Left forelimb (tissue), 1 donor: Measurements from ENCODE around the gene TRA2B.
A peak's percentile ranks its signal among the peaks of the same experiment; 100 is the strongest.

Experiments used
- DNase-seq: peaks from one replicate; pipeline ENCODE4 v3.0.0-alpha.2; 2018; ENCODE audit warnings: low spot score

The TRA2B gene

GRCh38 chr3:185950728-185951127 is 12.9 kb upstream of the TRA2B start:
- no peak for DNase-seq

DNA sequence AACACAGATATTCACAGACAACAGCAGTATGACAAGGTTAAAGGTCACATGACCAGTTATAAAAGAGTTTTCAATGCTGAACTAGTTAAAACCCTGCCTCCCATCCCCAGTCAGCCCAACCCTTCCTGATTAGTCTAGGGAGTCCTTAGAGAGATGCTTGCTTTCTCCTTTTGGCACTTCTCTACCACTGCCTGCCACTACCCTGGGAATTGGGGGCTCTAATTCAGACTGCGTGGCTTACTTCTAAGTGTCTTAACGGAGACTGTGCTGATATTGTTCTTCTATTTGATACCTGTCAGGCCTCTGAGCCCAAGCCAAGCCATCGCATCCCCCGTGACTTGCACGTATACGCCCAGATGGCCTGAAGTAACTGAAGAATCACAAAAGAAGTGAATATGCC is 11.7 kb upstream of the TRA2B start:
- no peak for DNase-seq

DNA sequence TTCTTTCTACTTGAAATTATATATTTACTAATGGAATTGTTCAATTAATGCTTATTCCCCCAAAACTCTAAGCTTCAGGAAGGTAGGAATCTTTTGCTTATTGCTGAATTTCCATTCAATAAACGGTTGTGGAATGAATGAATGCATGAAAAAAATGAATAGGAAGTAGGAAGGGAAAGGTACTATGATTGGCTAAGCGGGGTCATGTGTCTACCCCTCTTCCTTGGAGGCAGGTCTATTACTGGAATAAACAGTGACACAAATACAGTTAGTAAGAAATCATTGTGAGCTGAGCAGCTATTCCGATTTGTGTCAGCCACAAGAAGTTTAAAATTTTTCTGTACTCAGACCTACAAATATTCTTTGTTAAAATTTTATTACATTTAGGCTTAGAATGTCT is 10.5 kb upstream of the TRA2B start:
- no peak for DNase-seq

GRCh38 chr3:185943760-185944106 is 5.9 kb upstream of the TRA2B start:
- DNase-seq = no peak

GRCh38 chr3:185942907-185943759 is 5.3 kb upstream of the TRA2B start:
- peak; percentile 78 for DNase-seq

- DNase-seq = no peak
Observed at GRCh38 chr3:185942396-185942795, 4.6 kb upstream of the TRA2B start.

- no peak for DNase-seq
Observed at GRCh38 chr3:185940951-185941350, 3.1 kb upstream of the TRA2B start.

DNA sequence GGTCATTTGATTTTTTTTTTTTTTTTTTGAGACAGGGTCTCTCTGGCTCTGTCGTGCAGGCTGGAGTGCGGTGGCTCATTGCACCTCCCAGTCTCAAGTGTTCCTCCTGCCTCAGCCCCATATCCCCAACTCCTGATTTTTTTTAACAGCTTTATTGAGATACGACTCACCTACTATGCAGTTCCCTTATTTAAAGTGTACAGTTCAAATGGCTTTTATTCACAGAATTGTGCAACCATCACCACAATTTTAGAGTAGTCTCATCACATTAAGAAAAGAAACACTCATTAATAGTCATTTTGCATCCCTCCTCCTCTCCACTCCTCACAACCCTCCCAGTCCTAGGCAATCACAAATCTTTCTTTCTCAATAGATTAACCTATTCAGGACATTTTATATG is 1.9 kb upstream of the TRA2B start:
- no peak for DNase-seq

DNA sequence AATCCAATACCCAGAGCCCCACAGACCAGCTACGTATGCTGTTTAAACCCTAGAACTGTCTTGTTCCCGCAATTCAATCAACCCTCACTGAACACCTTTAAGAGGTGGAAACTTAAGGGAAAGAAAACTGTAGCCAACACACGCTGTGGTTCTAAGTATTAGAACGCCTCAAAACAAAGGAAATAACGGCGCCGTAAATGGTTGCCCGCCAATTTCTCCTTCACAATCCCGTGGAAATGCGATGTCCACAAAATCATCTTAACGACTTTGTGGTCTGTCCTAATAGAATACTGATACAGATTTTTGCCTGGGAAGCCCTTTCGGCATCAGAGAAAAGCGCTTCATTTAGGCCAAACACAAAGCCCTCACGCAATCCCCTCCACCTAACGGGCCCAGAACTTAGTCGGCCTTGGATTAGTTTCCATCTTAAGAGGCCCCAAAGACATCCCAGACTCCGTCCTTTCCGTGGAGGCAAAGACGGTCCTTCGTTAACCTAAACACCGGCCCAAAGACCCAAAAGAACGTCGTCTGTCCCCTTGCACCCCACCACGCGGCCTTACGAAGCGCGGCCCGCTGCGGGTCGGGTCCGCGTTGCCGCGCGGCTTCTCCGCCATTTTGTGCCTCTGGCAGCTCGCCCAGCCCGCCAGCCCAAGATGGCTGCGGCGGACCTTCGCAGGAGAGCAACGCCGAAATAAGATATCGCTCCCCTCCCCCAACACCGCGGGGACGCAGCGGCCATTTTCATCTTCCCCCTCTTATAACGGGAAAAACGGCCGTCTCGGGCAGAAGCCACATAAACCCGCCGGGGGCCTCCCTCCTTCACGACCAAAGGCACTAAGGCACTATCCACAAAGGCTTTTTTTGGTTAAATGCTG is 763 bp downstream of the TRA2B start:
- DNase-seq = peak; percentile 92

DNA sequence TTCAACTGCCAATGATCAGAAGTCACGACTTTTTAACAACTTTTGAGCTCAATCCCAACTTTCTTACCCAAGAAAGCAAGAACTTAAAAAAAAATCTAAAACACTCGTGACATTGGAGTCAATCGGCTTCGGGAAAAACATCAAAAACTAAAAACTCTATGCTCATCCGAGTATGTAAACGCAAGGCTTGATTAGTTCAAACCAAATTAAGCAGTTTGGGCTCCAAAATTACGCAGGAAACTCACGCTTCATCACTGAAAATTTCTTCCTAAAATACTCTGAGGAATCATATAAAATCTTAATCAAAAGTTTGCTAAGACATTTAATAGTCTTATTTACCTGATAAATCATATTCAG is 1.6 kb downstream of the TRA2B start:
- DNase-seq = no peak

GRCh38 chr3:185935465-185936272 is 2.1 kb downstream of the TRA2B start:
- DNase-seq = no peak

DNA sequence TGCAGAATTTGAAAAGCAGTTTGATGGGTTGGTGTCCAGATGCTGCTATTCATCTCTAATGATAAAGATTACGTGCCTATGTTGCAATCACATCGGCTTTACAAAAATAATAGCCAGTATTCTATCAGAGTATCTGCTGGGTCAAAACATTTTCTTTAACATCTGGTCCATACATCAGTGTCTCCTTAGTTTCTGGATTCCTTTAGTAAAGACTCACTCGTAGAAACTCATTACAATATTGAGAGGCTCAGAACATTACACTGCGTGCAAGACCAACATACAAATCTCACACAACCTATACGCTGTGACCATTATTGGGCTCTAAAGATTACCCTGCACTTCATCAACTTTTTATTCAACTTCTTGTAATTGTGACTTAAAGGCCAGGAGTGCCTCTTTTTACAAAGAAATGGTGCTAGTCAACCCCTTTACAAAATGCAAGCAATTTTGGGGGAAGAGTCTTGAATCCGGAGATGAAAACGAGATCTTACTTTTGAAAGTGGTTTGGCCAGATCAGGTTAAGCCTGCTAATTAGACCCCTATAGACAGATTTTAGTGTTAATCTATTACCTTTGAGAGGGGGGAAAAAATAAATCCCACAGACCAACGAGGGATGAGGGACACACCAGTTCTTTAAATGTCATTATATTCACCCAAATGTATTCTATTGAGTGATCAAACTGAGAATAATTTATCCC is 2.9 kb downstream of the TRA2B start:
- no peak for DNase-seq

DNA sequence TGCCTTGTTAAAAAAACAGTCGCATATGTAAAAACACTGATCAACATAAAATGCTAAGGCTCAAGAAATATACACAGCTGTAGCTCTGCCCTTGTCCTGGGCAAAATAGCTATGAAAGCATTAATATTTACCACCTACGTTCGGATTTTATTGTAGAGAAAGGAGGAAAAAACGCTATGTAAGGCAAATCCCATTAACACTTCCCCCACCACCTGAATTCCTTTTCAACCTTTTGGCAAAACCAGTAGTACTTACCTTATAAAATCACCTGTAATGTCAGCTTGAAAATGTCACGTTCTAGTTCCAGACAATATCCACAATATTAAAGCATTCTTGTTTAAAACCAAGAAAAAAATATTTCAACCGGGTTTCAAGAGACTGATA is 3.6 kb downstream of the TRA2B start:
- DNase-seq = no peak

- no peak for DNase-seq
Observed at GRCh38 chr3:185933374-185934173, 4.2 kb downstream of the TRA2B start.

DNA sequence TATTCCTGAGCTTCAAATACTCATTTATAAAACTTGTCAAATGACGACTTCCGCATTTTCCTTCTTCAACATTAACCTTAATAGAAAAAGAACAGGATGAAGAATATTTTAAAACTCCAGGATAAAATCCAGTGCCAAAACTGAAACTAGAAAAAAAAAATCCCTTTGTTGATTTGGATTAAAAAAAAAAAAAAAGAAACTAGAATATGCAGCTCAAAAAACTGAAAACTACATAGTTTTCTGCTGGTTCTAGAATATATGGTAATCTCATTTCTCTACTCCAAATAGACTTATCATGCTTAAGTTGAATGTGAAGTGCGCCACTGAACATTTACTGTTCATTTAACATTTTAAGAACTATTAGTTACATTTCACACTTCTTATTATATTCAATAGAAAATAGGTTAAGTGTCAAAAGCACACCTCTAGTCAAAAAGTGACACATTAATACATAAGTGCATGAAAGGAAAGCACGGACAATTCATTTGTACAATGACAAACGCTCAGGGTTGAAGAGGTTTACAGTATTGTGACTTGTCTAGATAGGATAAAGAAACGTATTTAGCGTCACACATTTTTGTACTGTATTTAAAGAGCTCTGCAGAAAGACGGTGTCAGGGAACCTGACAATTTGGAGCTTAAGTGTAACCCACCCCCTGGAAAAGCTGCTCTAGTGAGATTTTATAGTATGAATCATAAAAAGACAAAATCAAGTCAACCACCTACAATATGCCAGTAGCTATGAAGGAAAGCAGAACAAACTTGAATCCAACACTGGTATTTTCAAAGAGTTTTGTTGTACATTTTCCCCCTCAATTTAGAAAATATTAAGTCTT is 5.8 kb downstream of the TRA2B start:
- DNase-seq = no peak

DNA sequence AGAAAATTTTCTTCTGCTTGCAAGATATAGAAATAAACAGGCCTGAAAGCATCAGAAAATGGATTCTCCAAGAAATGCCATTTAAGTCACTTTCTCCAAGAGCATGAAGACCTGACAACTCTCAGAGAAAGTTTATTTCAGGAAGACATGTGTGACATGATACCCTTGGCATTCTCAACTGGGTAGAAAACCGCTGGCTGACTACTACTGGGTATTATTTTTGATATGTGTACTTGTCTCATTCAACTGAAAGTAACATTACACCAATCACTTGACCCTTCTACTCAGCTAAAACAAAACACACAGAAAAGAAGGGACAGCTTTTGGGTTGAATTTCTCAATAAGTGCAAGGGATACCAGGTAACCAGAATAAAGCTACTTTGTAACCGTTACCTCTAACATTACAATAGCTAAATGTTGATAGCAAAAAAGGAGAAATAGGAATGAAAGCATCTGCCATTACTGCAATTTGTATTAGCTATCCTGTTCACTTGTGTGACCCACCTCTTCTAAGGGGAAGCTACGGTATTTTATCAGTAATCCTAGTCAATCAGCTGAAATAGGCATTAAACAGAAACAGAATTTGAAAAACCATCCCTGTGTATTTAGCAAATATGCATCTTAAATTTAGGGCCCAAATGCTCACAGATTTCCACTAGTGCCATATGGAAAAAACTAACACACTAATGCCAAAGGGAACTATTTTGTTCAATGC is 7.3 kb downstream of the TRA2B start:
- DNase-seq = no peak

- no peak for DNase-seq
Observed at GRCh38 chr3:185929192-185930151, 8.3 kb downstream of the TRA2B start.

DNA sequence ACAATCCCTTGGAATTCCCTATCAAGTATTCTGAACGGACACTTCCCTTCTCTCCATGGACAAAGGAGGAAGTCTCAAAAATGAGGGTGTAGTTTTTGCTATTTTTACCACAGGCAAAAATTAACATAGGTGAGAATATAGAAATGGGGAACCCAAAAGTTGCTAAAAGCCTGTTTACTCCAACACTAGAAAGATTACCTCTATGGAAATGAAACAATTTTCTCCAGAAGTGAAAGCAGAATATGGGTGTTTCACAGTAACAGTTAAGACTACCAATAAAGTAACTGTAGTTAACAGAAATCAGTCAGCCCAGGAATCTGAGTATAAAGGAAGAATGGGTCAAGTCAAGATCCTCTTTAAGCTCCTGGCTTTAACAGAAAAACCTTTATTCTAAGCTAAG is 9.3 kb downstream of the TRA2B start:
- DNase-seq = no peak
